ENCODE measurements around the gene VPS16.

Gene VPS16

GRCh38 chr20:2883726-2884637 is 43.4 kb downstream of the VPS16 start:
- CTCF ChIA-PET, result no interaction called here
- no peak overlapping the region for H3K27ac ChIP-seq (ENCODE audit: extremely low read depth, low read depth, low read length)
- peaks cover 16% of the 10 kb centered on the region for H3K4me1 ChIP-seq (ENCODE audit: control insufficient read depth, insufficient read depth, low read length)
- H3K4me3 ChIP-seq (ENCODE audit: low read depth, low read length), result no peak overlapping the region
- POLR2A ChIA-PET, result interaction anchor here (0.6 kb wide), 1 partner anchor 83 kb away, joined by 4 read pairs; no protein-coding TSS in a partner anchor
- no peak for TF ChIP-seq ZNF133 (tag by site-specific recombination; IDR thresholded peaks at IDR 0.05)
- TF ChIP-seq REST (tag by site-specific recombination; IDR thresholded peaks at IDR 0.05), result no peak
- no peak for TF ChIP-seq ZEB2 (tag by site-specific recombination; IDR thresholded peaks at IDR 0.05)
- no peak for TF ChIP-seq HIC1 (tag by site-specific recombination; IDR thresholded peaks at IDR 0.05)
- no peak for TF ChIP-seq ZNF521 (tag by site-specific recombination; IDR thresholded peaks at IDR 0.05)
- no peak for TF ChIP-seq ZNF214 (tag by site-specific recombination; IDR thresholded peaks at IDR 0.05; ENCODE audit: borderline replicate concordance)
- TF ChIP-seq ZNF645 (tag by site-specific recombination; IDR thresholded peaks at IDR 0.05), result no peak
- TF ChIP-seq ZNF621 (tag by site-specific recombination; IDR thresholded peaks at IDR 0.05), result no peak
- TF ChIP-seq ZNF560 (tag by site-specific recombination; IDR thresholded peaks at IDR 0.05; ENCODE audit: borderline replicate concordance), result no peak
- TF ChIP-seq REPIN1 (tag by site-specific recombination; IDR thresholded peaks at IDR 0.05; ENCODE audit: low read depth), result no peak
- no peak for TF ChIP-seq ZFHX2 (tag by site-specific recombination; conservative IDR thresholded peaks at IDR 0.05)
- TF ChIP-seq MYNN (tag by site-specific recombination; IDR thresholded peaks at IDR 0.05; ENCODE audit: borderline replicate concordance), result no peak
- TF ChIP-seq ZSCAN16 (tag by site-specific recombination; IDR thresholded peaks at IDR 0.05), result no peak
- TF ChIP-seq PRDM2 (tag by site-specific recombination; IDR thresholded peaks at IDR 0.05; ENCODE audit: borderline replicate concordance), result no peak
- no peak for TF ChIP-seq ZNF837 (tag by site-specific recombination; IDR thresholded peaks at IDR 0.05)
- TF ChIP-seq ZNF148 (tag by site-specific recombination; IDR thresholded peaks at IDR 0.05; ENCODE audit: borderline replicate concordance), result no peak
- no peak for TF ChIP-seq OVOL3 (tag by site-specific recombination; IDR thresholded peaks at IDR 0.05)
- peaks cover 0 to 6% of the 10 kb centered on the region in 2 experiments; a peak in 1 of 3 replicates for H3K36me3 ChIP-seq (ENCODE audit: control insufficient read depth in 2 of 2, insufficient read depth in 1 of 2, low read length in 2 of 2)
- no peaks in the 10 kb centered on the region for H3K9me3 ChIP-seq (ENCODE audit: control insufficient read depth, insufficient read depth, low read depth, low read length)
